NK-92 treated with Interleukin-12 subunit alpha and Interleukin-12 subunit beta, amount 100 ng/mL, for 24 hours (cell line): Measurements from ENCODE around the gene GMFB.

Experiments
- DNase-seq: peaks from one replicate; lab custom pipeline; 2025; lab: John Stamatoyannopoulos, UW

Gene GMFB

GRCh38 chr14:54488646-54489317 is at the start of gene GMFB:
TSS of gene GMFB (minus strand) at chr14:54488980. CDS start at chr14:54488927, 53 bp downstream.
- DNase-seq, result peak; percentile 83

- DNase-seq, result no peak
Measured at GRCh38 chr14:54538055-54538454, 49.3 kb upstream of the GMFB start.

GRCh38 chr14:54537651-54538050 is 48.9 kb upstream of the GMFB start:
- DNase-seq, result no peak

GRCh38 chr14:54535646-54536045 is 46.9 kb upstream of the GMFB start:
- DNase-seq, result no peak

- DNase-seq, result no peak
Measured at GRCh38 chr14:54535126-54535525, 46.3 kb upstream of the GMFB start.

- DNase-seq, result no peak
Measured at GRCh38 chr14:54533100-54533499, 44.3 kb upstream of the GMFB start.

GRCh38 chr14:54532111-54533012 is 43.6 kb upstream of the GMFB start:
- DNase-seq, result no peak

- no peak for DNase-seq
Measured at GRCh38 chr14:54529811-54530210, 41.0 kb upstream of the GMFB start.

- DNase-seq, result no peak
Measured at GRCh38 chr14:54528973-54529372, 40.2 kb upstream of the GMFB start.

GRCh38 chr14:54524410-54524809 is 35.6 kb upstream of the GMFB start:
- DNase-seq, result no peak

GRCh38 chr14:54516709-54517108 is 27.9 kb upstream of the GMFB start:
- DNase-seq, result no peak

- DNase-seq, result no peak
Measured at GRCh38 chr14:54515670-54516069, 26.9 kb upstream of the GMFB start.

GRCh38 chr14:54512393-54512792 is 23.6 kb upstream of the GMFB start:
- no peak for DNase-seq

- peak; percentile 97 for DNase-seq
Measured at GRCh38 chr14:54509546-54510501, 21.0 kb upstream of the GMFB start, which contains the start of gene CGRRF1. TSS of gene CGRRF1 (plus strand) at chr14:54509906. CDS start at chr14:54509960, 54 bp downstream.

- no peak for DNase-seq
Measured at GRCh38 chr14:54503486-54503885, 14.7 kb upstream of the GMFB start.

GRCh38 chr14:54502602-54503001 is 13.8 kb upstream of the GMFB start:
- DNase-seq, result no peak

GRCh38 chr14:54501480-54501879 is 12.7 kb upstream of the GMFB start:
- DNase-seq, result no peak

- no peak for DNase-seq
Measured at GRCh38 chr14:54500744-54501143, 12.0 kb upstream of the GMFB start.

GRCh38 chr14:54498579-54498978 is 9.8 kb upstream of the GMFB start:
- DNase-seq, result no peak

GRCh38 chr14:54498095-54498531 is 9.3 kb upstream of the GMFB start:
- DNase-seq, result no peak

- no peak for DNase-seq
Measured at GRCh38 chr14:54497224-54497623, 8.4 kb upstream of the GMFB start.

GRCh38 chr14:54493293-54493692 is 4.5 kb upstream of the GMFB start:
- DNase-seq, result no peak
